Activated naive CD8-positive, alpha-beta T cell treated with anti-CD3 and anti-CD28 coated beads, Interleukin-2, amount 10 ng/mL, durations not matched to agents 7 days and 5 days (primary cell): ENCODE results near the gene FOXC2. TPM values are rescaled to one million over a fixed set of nuclear protein-coding genes. Genes with fewer than 3 reads are reported as not detected.

ENCODE experiments used
- ATAC-seq: fragments of 150-1000 bp; cut with Tn5 transposase; one replicate; pipeline ENCODE4 v1.10.0; 2021; ENCODE audit warnings: low read depth, moderate library complexity
- POLR2A ChIA-PET: fragments of 350-600 bp; sonication (Branson Sonifier 250); formaldehyde crosslinking; loops from one replicate; lab custom pipeline; 2021; ENCODE audit warnings: antibody characterized with exemption; lab: Charles Lee
- DNase-seq: peaks from one replicate; pipeline ENCODE4 v3.0.0; 2021
- H3K27ac Mint-ChIP-seq: one replicate; pipeline ENCODE4 v1.8.0; 2022; ENCODE audit warnings: mild to moderate bottlenecking, mixed read lengths
- H3K27me3 Mint-ChIP-seq: one replicate; pipeline ENCODE4 v1.8.0; 2022; ENCODE audit warnings: mild to moderate bottlenecking, moderate library complexity, mixed read lengths
- H3K36me3 Mint-ChIP-seq: one replicate; pipeline ENCODE4 v1.8.0; 2021; ENCODE audit warnings: mild to moderate bottlenecking, mixed read lengths
- H3K4me1 Mint-ChIP-seq: one replicate; pipeline ENCODE4 v1.8.0; 2021; ENCODE audit warnings: mixed read lengths
- H3K4me3 Mint-ChIP-seq: one replicate; pipeline ENCODE4 v1.8.0; 2022; ENCODE audit warnings: mild to moderate bottlenecking, moderate library complexity, mixed read lengths
- H3K9me3 Mint-ChIP-seq: one replicate; pipeline ENCODE4 v1.8.0; 2021; ENCODE audit warnings: mixed read lengths
- total RNA-seq, 2 experiments: library from RNA; stranded (reverse); gene quantifications; one replicate each; pipeline ENCODE4 v1.2.3, GENCODE V29; 2021

Gene FOXC2
- total RNA-seq, 2 experiments from 2014 or later: not detected

DNA sequence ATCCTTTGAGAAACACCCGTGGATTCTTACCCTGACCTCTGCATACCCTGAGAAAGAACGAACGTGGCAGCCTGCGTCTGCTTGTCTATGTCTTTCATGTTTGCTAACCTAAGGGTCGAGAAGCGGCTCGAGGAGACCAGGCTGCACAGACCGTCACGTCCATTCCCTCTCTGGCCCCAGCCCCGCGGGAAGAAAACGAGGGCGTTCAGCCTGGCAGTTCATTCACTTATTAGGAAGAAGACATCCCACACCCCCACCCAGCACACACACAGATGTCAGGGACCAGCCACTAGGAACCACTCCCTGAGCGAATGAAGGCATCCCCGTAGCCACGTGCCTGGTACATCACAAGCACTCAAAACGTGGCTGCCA is 10.9 kb upstream of the FOXC2 start:
- no peaks in the 10 kb centered on the region for H3K9me3 Mint-ChIP-seq
- no peak for ATAC-seq
- no peak for DNase-seq
- peaks cover 15% of the 10 kb centered on the region for H3K4me1 Mint-ChIP-seq
- H3K4me3 Mint-ChIP-seq: peak overlapping the region; percentile 95
- POLR2A ChIA-PET: interaction anchor here (1.3 kb wide), 1 partner anchor 762 kb away, joined by 3 read pairs; the partner anchor contains the start of gene C16orf95
- peaks cover 8% of the 10 kb centered on the region for H3K27me3 Mint-ChIP-seq
- H3K36me3 Mint-ChIP-seq: peaks cover 4% of the 10 kb centered on the region
- peak overlapping the region; percentile 97 for H3K27ac Mint-ChIP-seq

DNA sequence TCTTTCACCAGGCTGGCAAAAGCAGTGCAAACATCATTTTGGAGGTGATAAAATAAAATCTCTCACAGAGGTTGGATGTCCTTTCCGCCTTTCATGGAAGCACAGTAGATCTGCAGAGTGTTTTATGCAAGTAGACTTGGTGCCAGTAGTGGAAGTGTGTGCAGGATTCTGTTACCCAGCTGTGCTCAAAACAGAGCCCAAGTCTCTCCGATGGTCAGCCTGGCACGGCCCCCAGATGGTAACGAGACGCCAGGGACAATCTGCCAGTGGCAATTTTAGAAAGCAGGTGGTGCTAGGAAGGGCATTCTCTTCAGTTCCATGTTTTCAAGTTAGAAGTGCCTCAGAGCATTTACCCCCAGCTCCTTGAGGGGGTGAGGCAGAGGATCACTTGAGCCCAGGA is 10.1 kb upstream of the FOXC2 start:
- Mint-ChIP-seq H3K36me3 (peaks cover 4% of the 10 kb centered on the region), H3K27ac (no peak overlapping the region), H3K9me3 (no peaks in the 10 kb centered on the region), H3K27me3 (peaks cover 8% of the 10 kb centered on the region), H3K4me1 (peaks cover 15% of the 10 kb centered on the region), H3K4me3 (no peak overlapping the region)
- no peak for ATAC-seq
- POLR2A ChIA-PET: no interaction called here
- no peak for DNase-seq

DNA sequence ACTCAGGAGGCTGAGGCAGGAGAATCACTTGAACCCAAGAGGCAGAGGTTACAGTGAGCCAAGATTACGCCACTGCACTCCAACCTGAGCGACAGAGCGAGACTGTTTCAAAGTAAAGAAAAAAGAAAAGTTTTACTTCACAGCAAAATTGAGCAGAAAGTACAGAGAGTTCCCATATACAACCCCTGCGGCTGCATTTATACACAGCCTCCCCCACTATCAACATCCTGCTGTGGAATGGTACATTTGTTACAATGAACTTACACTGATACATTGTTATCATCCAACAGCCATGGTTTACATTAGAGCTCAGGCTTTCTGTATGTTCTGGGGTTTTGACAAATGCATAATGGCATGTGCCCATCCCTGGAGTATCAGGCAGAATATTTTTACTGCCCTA is 9.0 kb upstream of the FOXC2 start:
- DNase-seq (no peak), ATAC-seq (no peak)
- no peak overlapping the region for H3K27ac Mint-ChIP-seq
- H3K27me3 Mint-ChIP-seq: peaks cover 10% of the 10 kb centered on the region
- peaks cover 11% of the 10 kb centered on the region for H3K4me1 Mint-ChIP-seq
- H3K36me3 Mint-ChIP-seq: peaks cover 3% of the 10 kb centered on the region
- no peak overlapping the region for H3K4me3 Mint-ChIP-seq
- H3K9me3 Mint-ChIP-seq: no peaks in the 10 kb centered on the region
- POLR2A ChIA-PET: no interaction called here

DNA sequence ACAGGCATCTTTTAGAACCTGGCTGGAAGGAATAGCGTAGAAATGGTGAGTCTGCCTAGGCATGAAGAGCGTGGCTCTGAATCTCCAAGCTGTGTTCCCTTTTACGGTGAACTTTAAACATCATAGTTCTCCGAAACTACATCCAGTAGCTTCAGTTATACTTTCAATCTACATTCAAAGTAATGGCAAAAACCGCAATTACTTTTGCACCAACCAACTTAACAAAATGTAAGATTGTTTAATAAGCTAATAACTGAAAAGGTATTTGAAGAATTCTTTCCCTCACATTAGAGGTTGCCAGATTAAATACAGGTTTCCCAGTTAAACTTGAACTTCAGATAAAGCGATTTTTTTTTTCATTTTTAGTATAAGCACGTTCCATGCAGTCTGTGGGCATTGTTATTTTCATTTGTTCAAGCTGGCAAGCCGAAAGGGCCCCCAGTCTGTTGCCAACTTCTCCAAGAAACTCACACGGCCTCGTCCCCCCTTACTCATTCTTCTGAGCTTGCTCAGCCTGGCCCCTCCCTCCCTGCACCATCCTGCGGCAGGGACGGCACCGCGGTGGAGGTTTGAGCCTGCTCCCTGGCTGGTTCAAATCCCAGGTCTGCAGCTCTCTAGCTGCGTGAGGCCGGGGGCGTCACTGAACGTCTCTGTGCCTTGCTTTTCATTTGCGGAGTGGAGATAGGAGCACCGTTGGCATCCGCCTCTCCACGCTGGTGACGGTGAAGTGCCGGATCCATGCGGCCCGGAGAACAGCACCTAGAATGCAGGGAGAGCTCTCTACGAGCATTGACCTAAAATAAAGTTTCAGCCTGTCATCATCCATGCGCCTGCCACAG is 8.1 kb upstream of the FOXC2 start:
- DNase-seq: no peak
- ATAC-seq: no peak
- no peaks in the 10 kb centered on the region for H3K9me3 Mint-ChIP-seq
- peaks cover 2% of the 10 kb centered on the region for H3K36me3 Mint-ChIP-seq
- POLR2A ChIA-PET: no interaction called here
- H3K4me3 Mint-ChIP-seq: no peak overlapping the region
- H3K27me3 Mint-ChIP-seq: peaks cover 12% of the 10 kb centered on the region
- H3K4me1 Mint-ChIP-seq: peaks cover 12% of the 10 kb centered on the region
- H3K27ac Mint-ChIP-seq: no peak overlapping the region

DNA sequence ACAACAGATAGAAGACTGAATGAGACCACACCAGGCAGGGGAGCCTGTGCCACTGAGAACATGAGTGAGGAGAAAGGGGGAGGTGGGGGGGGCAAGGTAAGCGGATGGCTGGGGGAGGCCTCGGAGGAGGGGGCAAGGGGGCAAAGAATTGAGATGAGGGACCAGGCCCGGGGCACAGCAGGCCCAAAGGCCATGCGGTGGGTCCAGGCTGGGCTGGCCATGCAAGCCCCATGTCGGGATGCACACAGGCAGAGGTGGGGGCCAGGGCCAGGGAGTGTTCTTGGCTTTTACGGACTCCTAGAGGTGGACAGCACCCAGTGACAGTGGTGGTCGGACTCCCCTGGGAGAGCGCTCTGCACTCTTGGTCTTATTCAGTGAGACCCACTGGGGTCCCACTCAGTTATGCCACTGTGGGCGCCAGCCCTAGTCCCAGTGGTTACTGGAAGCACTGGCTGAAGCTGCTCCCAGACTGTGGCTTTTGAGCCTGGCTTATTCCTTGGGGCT is 6.8 kb upstream of the FOXC2 start:
- no peak for ATAC-seq
- H3K27me3 Mint-ChIP-seq: peaks cover 25% of the 10 kb centered on the region
- peaks cover 2% of the 10 kb centered on the region for H3K36me3 Mint-ChIP-seq
- peak; percentile 3 for DNase-seq
- no peaks in the 10 kb centered on the region for H3K9me3 Mint-ChIP-seq
- POLR2A ChIA-PET: no interaction called here
- H3K27ac Mint-ChIP-seq: no peak overlapping the region
- H3K4me3 Mint-ChIP-seq: no peak overlapping the region
- peaks cover 10% of the 10 kb centered on the region for H3K4me1 Mint-ChIP-seq

DNA sequence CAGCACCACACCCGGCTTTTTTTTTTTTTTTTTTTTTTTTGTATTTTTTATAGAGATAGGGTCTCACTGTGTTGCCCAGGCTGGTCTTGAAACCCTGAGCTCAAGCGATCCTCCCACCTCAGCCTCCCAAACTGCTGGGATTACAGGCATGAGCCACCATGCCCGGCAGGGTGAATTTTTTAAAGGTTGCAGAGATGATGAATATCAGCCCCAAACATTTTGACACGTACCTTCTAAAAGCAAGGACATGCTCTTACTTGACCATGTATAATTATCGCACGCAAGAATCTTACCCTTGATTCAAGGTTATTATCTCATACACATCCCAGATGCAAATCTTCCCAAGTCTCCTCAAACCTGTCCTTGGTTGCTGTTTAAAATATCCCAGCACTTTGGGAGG is 4.3 kb upstream of the FOXC2 start:
- POLR2A ChIA-PET: no interaction called here
- Mint-ChIP-seq H3K9me3 (no peaks in the 10 kb centered on the region), H3K4me1 (peaks cover 7% of the 10 kb centered on the region), H3K4me3 (no peak overlapping the region), H3K27ac (no peak overlapping the region), H3K27me3 (peaks cover 41% of the 10 kb centered on the region), H3K36me3 (no peaks in the 10 kb centered on the region)
- ATAC-seq (no peak), DNase-seq (no peak)

DNA sequence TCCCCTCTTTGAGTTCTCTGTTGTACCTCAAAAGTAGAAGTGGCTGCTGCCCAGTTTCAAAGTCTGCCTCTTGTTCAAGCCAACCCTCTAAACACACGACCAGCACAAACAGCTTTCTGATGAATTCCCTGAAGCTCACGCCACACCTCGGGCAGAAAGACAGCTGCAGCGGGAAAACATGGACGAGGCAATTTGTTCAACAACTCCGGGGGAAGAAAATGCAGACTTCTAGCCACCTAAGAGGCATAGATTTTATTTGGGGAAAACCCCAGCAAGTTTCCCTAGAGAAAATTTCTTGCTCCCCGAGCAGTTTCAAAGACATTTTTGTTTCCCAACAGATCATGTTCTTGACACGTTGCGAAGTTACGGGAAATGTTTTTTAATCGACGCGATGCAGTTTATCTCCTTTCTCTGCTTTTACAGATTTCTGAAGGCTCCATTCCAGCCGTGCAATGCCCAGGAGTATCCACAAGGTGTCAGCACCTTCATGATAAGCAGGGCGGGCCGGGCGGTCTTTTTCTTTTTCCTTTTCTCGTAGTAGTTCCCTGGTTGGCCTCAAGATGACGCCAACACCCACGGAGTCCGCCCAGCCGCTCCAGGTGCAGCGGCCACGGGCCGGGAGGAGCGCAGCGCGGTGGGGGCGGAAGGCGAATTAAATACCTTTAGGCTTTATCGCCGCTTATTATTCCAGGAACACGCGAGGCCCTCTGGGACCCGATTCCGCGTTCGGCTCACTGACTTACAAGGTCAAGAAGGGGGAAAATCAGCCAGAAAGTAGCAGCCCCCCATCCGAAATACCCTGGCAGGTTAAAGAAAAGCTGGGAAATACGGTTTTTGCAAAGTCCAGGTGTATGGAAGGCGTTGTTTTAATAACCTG is 2.9 kb upstream of the FOXC2 start:
- H3K36me3 Mint-ChIP-seq: no peaks in the 10 kb centered on the region
- POLR2A ChIA-PET: no interaction called here
- H3K4me1 Mint-ChIP-seq: peaks cover 7% of the 10 kb centered on the region
- H3K27ac Mint-ChIP-seq: no peak overlapping the region
- H3K9me3 Mint-ChIP-seq: no peaks in the 10 kb centered on the region
- peaks cover 45% of the 10 kb centered on the region for H3K27me3 Mint-ChIP-seq
- peak; percentile 81 for DNase-seq
- H3K4me3 Mint-ChIP-seq: peak overlapping the region; percentile 45
- peak; percentile 70 for ATAC-seq

DNA sequence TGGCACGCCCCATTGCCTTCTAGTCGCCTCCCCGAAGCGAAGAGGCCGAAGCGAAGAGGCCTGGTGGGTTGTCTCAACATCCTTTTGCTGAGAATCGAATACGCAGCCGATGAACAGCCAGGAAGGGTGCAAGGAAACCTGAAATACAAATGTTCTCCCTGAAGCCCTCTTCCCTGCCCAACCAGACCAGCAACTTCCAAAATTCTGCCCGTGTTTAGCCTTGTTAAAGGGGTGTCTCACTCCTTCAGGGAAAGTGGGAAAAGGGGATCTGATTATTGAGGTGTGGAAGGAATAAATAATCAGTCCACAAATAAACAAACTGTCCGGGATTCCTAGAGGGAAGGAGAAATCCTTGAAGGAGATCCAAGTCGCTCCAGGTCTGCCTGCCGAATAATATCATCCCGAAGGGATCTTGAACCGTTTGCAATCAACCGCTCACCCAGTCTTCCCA is 1.4 kb upstream of the FOXC2 start:
- Mint-ChIP-seq H3K27ac (no peak overlapping the region), H3K36me3 (no peaks in the 10 kb centered on the region), H3K4me3 (no peak overlapping the region), H3K4me1 (peaks cover 7% of the 10 kb centered on the region), H3K27me3 (peaks cover 59% of the 10 kb centered on the region), H3K9me3 (no peaks in the 10 kb centered on the region)
- ATAC-seq: no peak
- POLR2A ChIA-PET: no interaction called here
- no peak for DNase-seq

DNA sequence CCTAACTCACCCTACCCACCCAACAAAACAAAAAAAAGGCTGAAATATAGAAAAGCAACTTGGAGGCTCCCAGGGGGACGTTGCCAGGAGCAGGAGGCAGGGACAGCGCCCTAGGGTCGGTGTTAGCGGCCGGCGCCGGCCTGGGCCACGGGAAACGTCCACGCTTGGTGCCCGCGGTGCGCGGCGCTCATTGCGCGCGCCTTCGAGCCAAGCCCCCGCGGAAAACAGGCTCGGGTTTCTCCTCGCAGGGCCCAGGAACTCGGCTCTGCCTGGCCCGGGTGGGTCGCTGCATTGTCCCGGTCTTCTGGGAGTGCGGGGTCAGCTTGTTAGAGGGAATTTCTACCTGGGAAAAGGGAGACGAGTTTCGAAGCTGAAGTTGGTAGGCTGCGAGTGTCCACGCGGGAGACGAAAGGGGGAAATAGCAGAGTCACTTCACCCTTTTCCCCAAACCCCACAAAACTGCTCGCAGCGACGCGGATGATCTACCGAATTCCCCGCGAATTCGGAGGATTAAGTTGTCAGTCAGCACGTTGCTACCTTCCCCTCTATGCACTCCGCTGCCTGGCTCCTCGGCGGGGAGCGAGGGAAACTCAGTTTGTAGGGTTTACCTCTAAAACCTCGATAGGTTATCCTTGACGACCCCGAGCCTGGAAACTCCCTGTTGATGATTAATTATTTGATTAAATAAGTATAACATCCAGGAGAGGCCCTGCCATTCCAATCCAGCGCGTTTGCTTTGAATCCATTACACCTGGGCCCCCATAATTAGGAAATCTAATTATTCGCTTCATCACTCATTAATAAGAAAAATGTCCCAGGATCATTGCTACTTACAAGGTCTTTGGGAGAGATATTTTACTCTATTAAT is 751 bp upstream of the FOXC2 start:
- no peak overlapping the region for H3K4me3 Mint-ChIP-seq
- ATAC-seq (no peak), DNase-seq (no peak)
- H3K36me3 Mint-ChIP-seq: no peaks in the 10 kb centered on the region
- H3K27me3 Mint-ChIP-seq: peaks cover 63% of the 10 kb centered on the region
- POLR2A ChIA-PET: no interaction called here
- no peak overlapping the region for H3K27ac Mint-ChIP-seq
- no peaks in the 10 kb centered on the region for H3K9me3 Mint-ChIP-seq
- peaks cover 7% of the 10 kb centered on the region for H3K4me1 Mint-ChIP-seq

DNA sequence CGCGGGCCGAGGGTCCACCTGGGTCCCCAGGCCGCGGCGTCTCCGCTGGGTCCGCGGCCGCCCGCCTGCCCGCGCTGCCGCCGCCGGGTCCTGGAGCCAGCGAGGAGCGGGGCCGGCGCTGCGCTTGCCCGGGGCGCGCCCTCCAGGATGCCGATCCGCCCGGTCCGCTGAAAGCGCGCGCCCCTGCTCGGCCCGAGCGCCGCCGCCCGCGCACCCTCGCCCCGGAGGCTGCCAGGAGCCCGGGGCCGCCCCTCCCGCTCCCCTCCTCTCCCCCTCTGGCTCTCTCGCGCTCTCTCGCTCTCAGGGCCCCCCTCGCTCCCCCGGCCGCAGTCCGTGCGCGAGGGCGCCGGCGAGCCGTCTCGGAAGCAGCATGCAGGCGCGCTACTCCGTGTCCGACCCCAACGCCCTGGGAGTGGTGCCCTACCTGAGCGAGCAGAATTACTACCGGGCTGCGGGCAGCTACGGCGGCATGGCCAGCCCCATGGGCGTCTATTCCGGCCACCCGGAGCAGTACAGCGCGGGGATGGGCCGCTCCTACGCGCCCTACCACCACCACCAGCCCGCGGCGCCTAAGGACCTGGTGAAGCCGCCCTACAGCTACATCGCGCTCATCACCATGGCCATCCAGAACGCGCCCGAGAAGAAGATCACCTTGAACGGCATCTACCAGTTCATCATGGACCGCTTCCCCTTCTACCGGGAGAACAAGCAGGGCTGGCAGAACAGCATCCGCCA is 504 bp downstream of the FOXC2 start:
- ATAC-seq (no peak), DNase-seq (peak; percentile 45)
- Mint-ChIP-seq H3K9me3 (no peaks in the 10 kb centered on the region), H3K27me3 (peaks cover 64% of the 10 kb centered on the region), H3K27ac (no peak overlapping the region), H3K36me3 (no peaks in the 10 kb centered on the region), H3K4me1 (peaks cover 7% of the 10 kb centered on the region), H3K4me3 (no peak overlapping the region)
- POLR2A ChIA-PET: no interaction called here

DNA sequence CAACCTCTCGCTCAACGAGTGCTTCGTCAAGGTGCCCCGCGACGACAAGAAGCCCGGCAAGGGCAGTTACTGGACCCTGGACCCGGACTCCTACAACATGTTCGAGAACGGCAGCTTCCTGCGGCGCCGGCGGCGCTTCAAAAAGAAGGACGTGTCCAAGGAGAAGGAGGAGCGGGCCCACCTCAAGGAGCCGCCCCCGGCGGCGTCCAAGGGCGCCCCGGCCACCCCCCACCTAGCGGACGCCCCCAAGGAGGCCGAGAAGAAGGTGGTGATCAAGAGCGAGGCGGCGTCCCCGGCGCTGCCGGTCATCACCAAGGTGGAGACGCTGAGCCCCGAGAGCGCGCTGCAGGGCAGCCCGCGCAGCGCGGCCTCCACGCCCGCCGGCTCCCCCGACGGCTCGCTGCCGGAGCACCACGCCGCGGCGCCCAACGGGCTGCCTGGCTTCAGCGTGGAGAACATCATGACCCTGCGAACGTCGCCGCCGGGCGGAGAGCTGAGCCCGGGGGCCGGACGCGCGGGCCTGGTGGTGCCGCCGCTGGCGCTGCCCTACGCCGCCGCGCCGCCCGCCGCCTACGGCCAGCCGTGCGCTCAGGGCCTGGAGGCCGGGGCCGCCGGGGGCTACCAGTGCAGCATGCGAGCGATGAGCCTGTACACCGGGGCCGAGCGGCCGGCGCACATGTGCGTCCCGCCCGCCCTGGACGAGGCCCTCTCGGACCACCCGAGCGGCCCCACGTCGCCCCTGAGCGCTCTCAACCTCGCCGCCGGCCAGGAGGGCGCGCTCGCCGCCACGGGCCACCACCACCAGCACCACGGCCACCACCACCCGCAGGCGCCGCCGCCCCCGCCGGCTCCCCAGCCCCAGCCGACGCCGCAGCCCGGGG is 1.3 kb downstream of the FOXC2 start:
- ATAC-seq: no peak
- H3K4me3 Mint-ChIP-seq: no peak overlapping the region
- POLR2A ChIA-PET: no interaction called here
- H3K36me3 Mint-ChIP-seq: no peaks in the 10 kb centered on the region
- no peaks in the 10 kb centered on the region for H3K9me3 Mint-ChIP-seq
- DNase-seq: peak; percentile 33
- peaks cover 64% of the 10 kb centered on the region for H3K27me3 Mint-ChIP-seq
- H3K4me1 Mint-ChIP-seq: peaks cover 7% of the 10 kb centered on the region
- no peak overlapping the region for H3K27ac Mint-ChIP-seq
